Measurements from ENCODE around the gene PDHX. TPM values are rescaled to one million over a fixed set of nuclear protein-coding genes. Genes with fewer than 3 reads are reported as not detected.
A peak's percentile ranks its signal among the peaks of the same experiment; 100 is the strongest.

PDHX gene
- total and polyA plus RNA-seq, 10 of the 15 experiments (the other 5 are each of a cell fraction or from before 2014, with no cell fraction given): 14.5 to 41.9 (median 28.0) TPM

DNA sequence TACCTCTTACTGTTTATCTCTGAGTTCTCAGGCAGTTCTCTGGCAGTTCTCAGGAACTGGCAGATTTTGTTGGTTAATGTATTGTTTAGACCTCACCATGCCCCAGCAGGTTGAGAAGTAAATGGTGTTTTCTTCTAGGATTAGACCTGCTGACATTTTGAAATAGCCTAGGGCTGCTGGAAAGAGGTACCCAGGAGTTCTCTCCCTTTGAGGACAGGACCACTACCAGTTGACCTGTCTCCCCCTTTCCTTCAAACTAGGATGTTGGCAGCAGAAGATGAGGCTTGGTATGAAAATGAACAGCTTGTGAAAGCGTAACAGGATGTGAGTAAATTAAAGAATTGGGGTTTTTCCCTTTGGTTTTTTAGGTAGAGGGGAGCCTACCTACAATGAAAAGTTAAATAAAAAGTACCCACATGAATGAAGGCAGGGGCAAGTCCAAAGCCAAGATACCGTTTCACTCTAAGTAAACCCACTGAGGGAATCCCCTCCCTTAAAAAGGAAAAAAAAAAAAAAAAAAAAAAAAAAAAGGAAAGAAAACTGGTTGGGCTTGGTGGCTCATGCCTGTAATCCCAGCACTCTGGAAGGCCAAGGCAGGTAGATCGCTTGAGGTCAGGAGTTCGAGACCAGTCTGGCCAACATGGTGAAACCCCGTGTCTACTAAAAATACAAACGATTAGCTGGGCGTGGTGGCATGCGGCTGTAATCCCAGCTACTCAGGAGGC is 96.2 kb downstream of the PDHX start (continued):
- TF ChIP-seq SIX5 (IDR thresholded peaks at IDR 0.05; ENCODE audit: low read depth, low read length, severe bottlenecking): no peak
- no peak for TF ChIP-seq KDM1A (IDR thresholded peaks at IDR 0.05; ENCODE audit: borderline replicate concordance)
- TF ChIP-seq FOXM1 (IDR thresholded peaks at IDR 0.05; ENCODE audit: low read depth, low read length): peak; percentile 98
- TF ChIP-seq, protein P1, sequence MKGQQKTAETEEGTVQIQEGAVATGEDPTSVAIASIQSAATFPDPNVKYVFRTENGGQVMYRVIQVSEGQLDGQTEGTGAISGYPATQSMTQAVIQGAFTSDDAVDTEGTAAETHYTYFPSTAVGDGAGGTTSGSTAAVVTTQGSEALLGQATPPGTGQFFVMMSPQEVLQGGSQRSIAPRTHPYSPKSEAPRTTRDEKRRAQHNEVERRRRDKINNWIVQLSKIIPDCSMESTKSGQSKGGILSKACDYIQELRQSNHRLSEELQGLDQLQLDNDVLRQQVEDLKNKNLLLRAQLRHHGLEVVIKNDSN (IDR thresholded peaks at IDR 0.05; ENCODE audit: borderline replicate concordance, extremely low read length, insufficient read depth, low read depth, low read length): no peak
- TF ChIP-seq TARDBP (IDR thresholded peaks at IDR 0.05; ENCODE audit: borderline replicate concordance): peak; percentile 58; the same call in 1 of the 2 replicates
- peak; percentile 83 for TF ChIP-seq IKZF1 (conservative IDR thresholded peaks at IDR 0.05)
- TF ChIP-seq HDGF (IDR thresholded peaks at IDR 0.05): no peak
- TF ChIP-seq, protein P2, sequence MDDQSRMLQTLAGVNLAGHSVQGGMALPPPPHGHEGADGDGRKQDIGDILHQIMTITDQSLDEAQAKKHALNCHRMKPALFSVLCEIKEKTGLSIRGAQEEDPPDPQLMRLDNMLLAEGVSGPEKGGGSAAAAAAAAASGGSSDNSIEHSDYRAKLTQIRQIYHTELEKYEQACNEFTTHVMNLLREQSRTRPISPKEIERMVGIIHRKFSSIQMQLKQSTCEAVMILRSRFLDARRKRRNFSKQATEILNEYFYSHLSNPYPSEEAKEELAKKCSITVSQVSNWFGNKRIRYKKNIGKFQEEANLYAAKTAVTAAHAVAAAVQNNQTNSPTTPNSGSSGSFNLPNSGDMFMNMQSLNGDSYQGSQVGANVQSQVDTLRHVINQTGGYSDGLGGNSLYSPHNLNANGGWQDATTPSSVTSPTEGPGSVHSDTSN (IDR thresholded peaks at IDR 0.05; ENCODE audit: insufficient replicate concordance, low read depth, low read length): no peak
- peak; percentile 90 for TF ChIP-seq MTA2 (IDR thresholded peaks at IDR 0.05; ENCODE audit: low read depth)
- TF ChIP-seq, protein P3, sequence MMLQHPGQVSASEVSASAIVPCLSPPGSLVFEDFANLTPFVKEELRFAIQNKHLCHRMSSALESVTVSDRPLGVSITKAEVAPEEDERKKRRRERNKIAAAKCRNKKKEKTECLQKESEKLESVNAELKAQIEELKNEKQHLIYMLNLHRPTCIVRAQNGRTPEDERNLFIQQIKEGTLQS (IDR thresholded peaks at IDR 0.05; ENCODE audit: borderline replicate concordance, extremely low read depth, low read depth, low read length): no peak
- TF ChIP-seq ESRRA (IDR thresholded peaks at IDR 0.05; ENCODE audit: low read length): no peak
- TF ChIP-seq ZSCAN29 (IDR thresholded peaks at IDR 0.05): no peak
- no peak for TF ChIP-seq POLR2A (IDR thresholded peaks at IDR 0.05; ENCODE audit: low read depth, low read length)
- TF ChIP-seq CREM (IDR thresholded peaks at IDR 0.05; ENCODE audit: low read depth): peak; percentile 87
- peak; percentile 46; the same call in 1 of the 2 replicates for TF ChIP-seq BMI1 (IDR thresholded peaks at IDR 0.05; ENCODE audit: borderline replicate concordance)
- TF ChIP-seq SIN3A (IDR thresholded peaks at IDR 0.05; ENCODE audit: low read depth, low read length): no peak
- TF ChIP-seq CBX5 (IDR thresholded peaks at IDR 0.05; ENCODE audit: low read depth): no peak
- TF ChIP-seq RAD21 (IDR thresholded peaks at IDR 0.05; ENCODE audit: insufficient read depth, low read depth, low read length): no peak
- TF ChIP-seq, protein P4, sequence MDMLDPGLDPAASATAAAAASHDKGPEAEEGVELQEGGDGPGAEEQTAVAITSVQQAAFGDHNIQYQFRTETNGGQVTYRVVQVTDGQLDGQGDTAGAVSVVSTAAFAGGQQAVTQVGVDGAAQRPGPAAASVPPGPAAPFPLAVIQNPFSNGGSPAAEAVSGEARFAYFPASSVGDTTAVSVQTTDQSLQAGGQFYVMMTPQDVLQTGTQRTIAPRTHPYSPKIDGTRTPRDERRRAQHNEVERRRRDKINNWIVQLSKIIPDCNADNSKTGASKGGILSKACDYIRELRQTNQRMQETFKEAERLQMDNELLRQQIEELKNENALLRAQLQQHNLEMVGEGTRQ (IDR thresholded peaks at IDR 0.05; ENCODE audit: borderline replicate concordance, low read depth, low read length): no peak
- no peak for TF ChIP-seq PAX8 (IDR thresholded peaks at IDR 0.05)
- TF ChIP-seq, protein P5, sequence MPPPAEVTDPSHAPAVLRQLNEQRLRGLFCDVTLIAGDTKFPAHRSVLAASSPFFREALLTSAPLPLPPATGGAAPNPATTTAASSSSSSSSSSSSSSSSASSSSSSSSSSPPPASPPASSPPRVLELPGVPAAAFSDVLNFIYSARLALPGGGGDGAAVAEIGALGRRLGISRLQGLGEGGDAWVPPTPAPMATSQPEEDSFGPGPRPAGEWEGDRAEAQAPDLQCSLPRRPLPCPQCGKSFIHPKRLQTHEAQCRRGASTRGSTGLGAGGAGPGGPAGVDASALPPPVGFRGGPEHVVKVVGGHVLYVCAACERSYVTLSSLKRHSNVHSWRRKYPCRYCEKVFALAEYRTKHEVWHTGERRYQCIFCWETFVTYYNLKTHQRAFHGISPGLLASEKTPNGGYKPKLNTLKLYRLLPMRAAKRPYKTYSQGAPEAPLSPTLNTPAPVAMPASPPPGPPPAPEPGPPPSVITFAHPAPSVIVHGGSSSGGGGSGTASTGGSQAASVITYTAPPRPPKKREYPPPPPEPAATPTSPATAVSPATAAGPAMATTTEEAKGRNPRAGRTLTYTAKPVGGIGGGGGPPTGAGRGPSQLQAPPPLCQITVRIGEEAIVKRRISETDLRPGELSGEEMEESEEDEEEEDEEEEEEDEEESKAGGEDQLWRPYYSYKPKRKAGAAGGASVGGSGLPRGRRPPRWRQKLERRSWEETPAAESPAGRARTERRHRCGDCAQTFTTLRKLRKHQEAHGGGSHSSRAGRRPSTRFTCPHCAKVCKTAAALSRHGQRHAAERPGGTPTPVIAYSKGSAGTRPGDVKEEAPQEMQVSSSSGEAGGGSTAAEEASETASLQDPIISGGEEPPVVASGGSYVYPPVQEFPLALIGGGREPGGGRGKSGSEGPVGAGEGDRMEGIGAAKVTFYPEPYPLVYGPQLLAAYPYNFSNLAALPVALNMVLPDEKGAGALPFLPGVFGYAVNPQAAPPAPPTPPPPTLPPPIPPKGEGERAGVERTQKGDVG (CRISPR knock-in tag; IDR thresholded peaks at IDR 0.05): no peak
- TF ChIP-seq CHD2 (IDR thresholded peaks at IDR 0.05; ENCODE audit: borderline replicate concordance, low read depth, low read length): no peak
- peak; percentile 31; the same call in 1 of the 3 replicates for TF ChIP-seq POU2F2 (IDR thresholded peaks at IDR 0.05; ENCODE audit: borderline replicate concordance, low read depth, low read length)
- no peak for TF ChIP-seq MXI1 (IDR thresholded peaks at IDR 0.05; ENCODE audit: low read depth, low read length)
- no peak for TF ChIP-seq SUPT20H (IDR thresholded peaks at IDR 0.05; ENCODE audit: borderline replicate concordance, control insufficient read depth, low read depth, low read length)

All from GM12878 (cell line).